ENCODE results near the gene UPK3BL1.
"Not testable (repeated sequence)": the region's sequence is repeated elsewhere in the genome, so short reads cannot be mapped to it uniquely, and the experiment has no call there.

Gene UPK3BL1

DNA sequence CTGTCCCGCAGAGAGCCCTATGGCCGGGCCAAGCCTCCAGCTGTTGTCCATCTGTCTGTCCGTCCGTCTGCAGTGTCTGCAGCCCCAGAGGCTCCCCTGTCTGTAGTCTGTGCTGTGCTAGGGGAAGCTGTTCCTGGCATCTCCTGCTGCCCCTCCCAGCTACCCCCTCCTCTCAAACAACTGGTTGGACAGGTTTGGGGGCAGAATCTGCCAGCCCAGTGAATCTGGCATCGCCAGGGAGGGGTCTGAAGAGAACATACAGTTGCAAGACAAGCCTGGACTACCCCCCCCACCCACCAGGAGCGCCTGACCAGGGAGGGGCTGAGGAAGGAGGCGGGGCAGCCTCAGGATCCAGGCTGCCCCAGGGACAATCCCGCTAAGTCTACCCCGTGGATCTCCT, at the start of gene UPK3BL1:
Gene UPK3BL1 (minus strand): TSS at position 101 of the 400 bp plus-strand sequence. CDS start 50 bp downstream, at position 51.
- not testable (repeated sequence) for DNase-seq

DNA sequence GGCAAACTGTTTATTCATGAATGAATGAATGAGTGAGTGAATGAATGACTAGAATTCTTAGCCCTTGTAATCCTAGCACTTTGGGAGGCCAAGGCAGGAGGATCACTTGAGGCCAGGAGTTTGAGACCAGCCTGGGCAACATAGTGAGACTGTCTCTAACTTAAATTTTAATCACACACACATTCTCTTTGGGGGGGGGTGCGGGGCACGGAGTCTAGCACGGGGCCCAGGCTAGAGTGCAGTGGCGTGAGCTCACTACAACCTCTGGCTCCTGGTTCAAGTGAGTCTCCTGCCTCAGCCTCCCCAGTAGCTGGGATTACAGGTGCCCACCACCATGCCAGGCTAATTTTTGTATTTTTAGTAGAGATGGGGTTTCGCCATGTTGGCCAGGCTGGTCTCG, 48.0 kb upstream of the UPK3BL1 start:
- not testable (repeated sequence) for DNase-seq

GRCh38 chr7:102689436-102690282, 47.1 kb upstream of the UPK3BL1 start:
- DNase-seq, result not testable (repeated sequence)

DNA sequence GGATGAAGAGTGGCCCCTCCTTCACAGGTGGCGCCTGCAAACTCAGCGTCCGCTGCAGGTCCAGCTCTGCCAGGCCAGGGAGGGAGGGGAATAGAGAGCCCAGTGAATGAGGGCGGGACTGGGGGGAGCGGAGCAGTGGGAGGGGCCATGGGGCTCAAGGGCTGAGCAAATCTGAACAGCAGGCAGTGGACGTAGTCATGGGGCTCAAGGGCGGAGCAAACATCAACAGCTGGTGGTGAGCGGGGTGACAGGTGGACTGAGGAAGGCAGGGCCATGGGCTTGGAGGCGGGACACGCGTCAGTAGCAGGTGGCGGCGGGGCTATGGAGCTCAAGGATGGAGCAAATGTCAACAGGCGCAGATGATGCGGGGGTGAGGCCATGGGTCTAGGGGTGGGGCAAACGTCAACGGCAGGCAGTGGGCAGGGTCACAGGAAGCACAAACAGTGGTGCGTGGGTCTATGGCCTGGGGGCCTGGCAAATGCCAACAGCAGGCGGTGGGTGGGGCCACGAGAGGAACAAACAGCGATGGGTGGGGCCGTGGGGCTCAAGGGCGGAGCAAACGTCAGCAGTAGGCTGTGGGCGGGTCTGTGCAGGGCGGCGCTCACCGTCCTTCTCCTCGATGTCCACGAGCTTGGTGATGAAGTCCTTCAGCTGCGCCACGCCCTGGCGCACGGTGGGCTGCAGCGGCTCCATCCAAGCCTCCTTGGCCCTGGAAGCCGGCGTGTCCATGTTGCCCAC, 45.9 kb upstream of the UPK3BL1 start:
- not testable (repeated sequence) for DNase-seq

GRCh38 chr7:102682560-102682959, 40.0 kb upstream of the UPK3BL1 start:
- DNase-seq, result not testable (repeated sequence)

DNA sequence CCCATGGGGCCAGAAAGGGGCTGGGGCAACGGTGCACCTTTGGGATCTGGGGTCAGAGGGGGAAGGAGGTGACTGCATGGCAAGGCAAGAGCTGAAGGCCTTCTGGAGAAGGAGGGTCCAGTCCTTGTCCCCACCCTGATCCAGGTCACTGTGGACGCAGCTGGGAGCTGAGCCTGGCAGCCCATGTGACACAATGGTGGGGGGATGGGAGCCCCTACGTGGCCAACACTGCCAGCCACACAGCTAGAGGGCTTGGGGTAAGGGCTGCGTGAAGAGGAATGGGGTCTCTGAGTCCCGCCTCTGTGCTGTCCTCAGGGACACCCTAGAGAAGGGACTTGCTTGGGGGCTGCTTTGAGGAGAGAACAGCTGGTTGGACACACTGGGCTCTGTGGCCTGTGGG, 38.2 kb upstream of the UPK3BL1 start:
- DNase-seq, result not testable (repeated sequence)

- DNase-seq, result not testable (repeated sequence)
Measured at GRCh38 chr7:102675545-102675944, 33.0 kb upstream of the UPK3BL1 start.

DNA sequence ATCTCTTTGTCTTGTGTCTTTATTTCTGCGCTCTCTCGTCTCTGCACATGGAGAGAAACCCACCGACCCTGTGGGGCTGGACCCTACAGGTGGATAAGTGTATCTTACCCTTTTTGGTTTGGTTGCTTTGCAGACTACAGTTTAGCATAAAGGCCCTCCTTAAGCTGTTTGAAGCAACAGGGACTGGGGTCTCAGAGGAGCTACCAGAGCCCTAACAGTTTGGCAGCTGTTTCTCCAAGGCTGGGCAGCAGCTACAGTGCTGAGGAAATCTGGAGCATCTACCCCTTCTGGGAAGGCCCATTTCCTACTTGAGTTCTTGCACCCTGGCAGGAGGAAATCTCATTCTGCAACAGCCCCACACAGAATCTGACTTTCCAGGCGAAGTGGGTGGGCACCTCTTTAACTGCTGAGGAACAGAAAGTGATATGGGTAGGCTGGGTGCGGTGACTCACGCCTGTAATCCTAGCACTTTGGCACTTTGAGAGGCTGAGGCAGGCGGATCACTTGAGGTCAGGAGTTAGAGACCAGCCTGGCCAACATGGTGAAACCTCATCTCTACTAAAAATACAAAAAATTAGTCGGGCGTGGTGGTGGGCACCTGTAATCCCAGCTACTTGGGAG, 31.0 kb upstream of the UPK3BL1 start:
- DNase-seq, result not testable (repeated sequence)

- DNase-seq, result not testable (repeated sequence)
Measured at GRCh38 chr7:102671956-102672307, 29.3 kb upstream of the UPK3BL1 start.

- DNase-seq, result not testable (repeated sequence)
Measured at GRCh38 chr7:102671166-102671955, 28.8 kb upstream of the UPK3BL1 start, which contains the start of gene POLR2J2. Gene POLR2J2 (minus strand): TSS chr7:102671663. CDS start chr7:102671601, 62 bp downstream.

DNA sequence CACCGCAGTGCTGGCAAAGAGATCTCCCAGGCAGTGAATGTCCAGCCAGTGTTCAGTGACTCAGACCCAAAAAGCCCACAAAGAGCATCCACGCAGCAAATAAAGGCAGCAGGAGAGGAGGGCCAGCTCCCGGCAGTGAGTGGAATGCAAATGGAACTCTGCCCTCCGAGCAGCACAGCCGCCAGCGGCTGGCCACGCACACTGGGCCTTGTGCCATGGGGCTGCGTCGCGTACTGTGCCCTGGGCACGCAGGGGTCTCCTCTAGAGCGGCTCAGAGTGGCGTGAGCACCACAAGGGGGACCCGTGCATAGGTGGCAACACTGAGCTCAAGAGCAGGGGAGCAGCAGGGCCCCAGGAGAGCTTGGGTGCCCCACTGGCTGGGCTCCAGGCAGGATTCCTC, 24.9 kb upstream of the UPK3BL1 start:
- not testable (repeated sequence) for DNase-seq

DNA sequence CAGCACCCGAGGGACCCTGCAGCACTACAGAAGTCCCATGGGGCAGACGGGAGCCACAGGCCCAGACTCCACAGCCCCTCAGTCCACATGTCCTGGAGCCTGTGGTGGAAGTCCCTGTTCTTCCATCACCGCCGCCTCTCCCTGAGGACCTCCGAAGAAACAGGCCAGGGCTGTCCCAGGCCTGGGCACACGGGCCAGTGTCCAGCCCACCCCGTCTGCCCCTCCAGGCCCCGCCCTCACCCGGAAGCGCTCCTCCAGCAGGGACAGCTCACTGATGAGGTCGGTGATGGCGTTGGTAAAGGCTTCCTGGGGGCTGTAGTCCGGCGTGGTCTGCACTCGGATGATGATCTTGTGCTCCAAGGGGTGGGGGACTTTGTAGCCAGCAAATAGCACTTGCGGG, 24.3 kb upstream of the UPK3BL1 start:
- not testable (repeated sequence) for DNase-seq

DNA sequence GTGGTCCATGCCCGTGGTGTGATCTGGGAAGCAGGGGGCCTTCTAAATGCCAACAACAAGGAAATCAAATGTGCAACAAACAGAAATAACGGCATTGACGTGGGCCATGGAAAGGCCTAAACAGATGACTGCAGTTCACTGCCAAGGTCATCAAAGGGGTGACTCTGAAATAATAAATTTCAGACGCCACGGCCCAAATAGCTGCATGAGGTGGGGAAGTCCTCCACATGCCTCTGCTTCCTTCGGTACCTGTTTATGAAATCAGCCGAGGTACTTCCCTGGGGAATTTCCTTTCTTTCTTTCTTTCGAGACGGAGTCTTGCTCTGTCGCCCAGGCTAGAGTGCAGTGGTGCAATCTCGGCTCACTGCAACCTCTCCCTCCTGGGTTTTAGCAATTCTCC, 22.2 kb upstream of the UPK3BL1 start:
- DNase-seq, result not testable (repeated sequence)

- DNase-seq, result not testable (repeated sequence)
Measured at GRCh38 chr7:102649924-102650323, 7.3 kb upstream of the UPK3BL1 start, which contains the start of gene SPDYE2B. Gene SPDYE2B (plus strand): TSS chr7:102650319. CDS start chr7:102652349, 2,030 bp downstream.

GRCh38 chr7:102647813-102648212, 5.2 kb upstream of the UPK3BL1 start:
- DNase-seq, result not testable (repeated sequence)

DNA sequence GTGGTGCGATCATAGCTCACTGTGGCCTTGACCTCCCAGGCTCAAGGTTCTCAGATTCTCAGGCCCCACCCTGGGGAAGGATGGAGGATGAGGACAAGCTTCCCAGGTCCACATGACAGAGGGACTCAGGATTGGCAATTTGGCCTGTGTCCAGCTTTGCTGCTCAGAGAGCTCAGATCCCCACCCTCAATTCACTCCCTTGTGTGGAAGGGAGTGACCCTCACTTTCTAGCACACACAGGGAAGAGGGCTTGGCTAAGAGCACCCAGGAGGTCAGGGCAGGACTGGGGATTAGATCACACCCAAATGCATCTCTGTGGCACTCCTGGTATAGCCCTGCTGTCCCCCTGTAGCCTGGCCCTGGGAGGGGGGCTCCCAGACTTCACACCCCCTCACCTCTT, 813 bp upstream of the UPK3BL1 start:
- DNase-seq, result not testable (repeated sequence)

DNA sequence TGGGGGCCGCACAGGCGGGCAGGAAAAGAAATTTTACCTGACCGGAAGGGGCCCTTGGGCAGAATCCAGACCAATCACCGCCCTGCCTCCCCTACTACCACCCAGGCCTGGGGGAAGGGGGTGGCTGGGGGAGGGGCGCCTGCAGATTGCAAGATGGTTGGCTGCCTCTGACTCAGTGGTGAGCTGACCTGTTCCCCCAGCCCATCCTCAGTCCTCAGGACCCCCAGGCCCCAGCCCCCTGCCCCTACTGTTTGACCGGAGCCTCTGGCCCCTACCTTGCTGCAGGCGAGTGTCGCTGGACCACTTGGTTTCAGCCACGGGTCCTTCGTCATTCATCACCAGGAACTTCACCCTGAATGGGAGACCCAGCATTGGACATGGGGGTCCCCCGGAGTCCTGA, 3.7 kb downstream of the UPK3BL1 start:
- not testable (repeated sequence) for DNase-seq

- not testable (repeated sequence) for DNase-seq
Measured at GRCh38 chr7:102636956-102637355, 5.6 kb downstream of the UPK3BL1 start.

DNA sequence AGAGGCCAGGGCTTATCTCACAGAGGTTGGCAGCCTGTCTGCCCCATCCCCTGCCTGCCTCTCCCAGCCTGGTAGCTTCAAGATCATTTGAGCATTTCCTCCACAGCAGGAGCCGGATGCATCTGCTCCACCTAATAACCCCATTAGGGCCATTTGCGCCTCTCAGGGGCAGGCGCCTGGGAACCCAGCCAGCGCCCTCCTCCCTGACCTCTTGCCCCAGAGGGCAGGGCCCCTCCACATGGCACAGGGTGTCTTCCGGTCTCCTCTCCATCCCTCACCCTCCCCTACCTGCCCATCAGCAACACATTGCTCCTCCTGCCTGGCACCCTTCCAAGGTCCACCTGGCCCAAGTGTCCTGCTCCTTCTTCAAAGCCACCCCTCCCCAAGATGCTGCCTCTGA, 7.2 kb downstream of the UPK3BL1 start:
- not testable (repeated sequence) for DNase-seq

GRCh38 chr7:102634299-102634698, 8.3 kb downstream of the UPK3BL1 start:
- not testable (repeated sequence) for DNase-seq

GRCh38 chr7:102630622-102631021, 12.0 kb downstream of the UPK3BL1 start:
- not testable (repeated sequence) for DNase-seq

- not testable (repeated sequence) for DNase-seq
Measured at GRCh38 chr7:102627271-102627904, 15.2 kb downstream of the UPK3BL1 start.

Measured in NCI-H187 treated with DMSO at 0.1 percent for 48 hours (cell line).